D341Med (cell line): ENCODE data around the gene PLEKHG3.

Experiments
- DNase-seq: peaks from one replicate; pipeline ENCODE4 v3.0.0; 2012; ENCODE audit warnings: low spot score

The PLEKHG3 gene

GRCh38 chr14:64765740-64766302, 61.6 kb downstream of the PLEKHG3 start:
- DNase-seq: no peak

GRCh38 chr14:64766430-64767151, 62.4 kb downstream of the PLEKHG3 start:
- no peak for DNase-seq

GRCh38 chr14:64767215-64767964, 63.2 kb downstream of the PLEKHG3 start:
- DNase-seq: no peak

GRCh38 chr14:64768401-64769095, 64.3 kb downstream of the PLEKHG3 start:
- DNase-seq: no peak

- no peak for DNase-seq
Observed at GRCh38 chr14:64769096-64770020, 65.1 kb downstream of the PLEKHG3 start.

- DNase-seq: no peak
Observed at GRCh38 chr14:64770751-64771150, 66.5 kb downstream of the PLEKHG3 start.

GRCh38 chr14:64771161-64771560, 66.9 kb downstream of the PLEKHG3 start:
- no peak for DNase-seq

- no peak for DNase-seq
Observed at GRCh38 chr14:64772397-64772950, 68.2 kb downstream of the PLEKHG3 start.

GRCh38 chr14:64773046-64773445, 68.8 kb downstream of the PLEKHG3 start:
- no peak for DNase-seq

GRCh38 chr14:64773577-64773976, 69.4 kb downstream of the PLEKHG3 start:
- no peak for DNase-seq

GRCh38 chr14:64774272-64774671, 70.0 kb downstream of the PLEKHG3 start:
- no peak for DNase-seq

GRCh38 chr14:64775081-64775777, 71.0 kb downstream of the PLEKHG3 start:
- no peak for DNase-seq

- no peak for DNase-seq
Observed at GRCh38 chr14:64777461-64777860, 73.2 kb downstream of the PLEKHG3 start.

GRCh38 chr14:64778104-64778754, 74.0 kb downstream of the PLEKHG3 start:
- no peak for DNase-seq

- DNase-seq: no peak
Observed at GRCh38 chr14:64779472-64779871, 75.2 kb downstream of the PLEKHG3 start.

GRCh38 chr14:64782196-64782595, 78.0 kb downstream of the PLEKHG3 start:
- DNase-seq: no peak

GRCh38 chr14:64784006-64784405, 79.8 kb downstream of the PLEKHG3 start:
- no peak for DNase-seq

- DNase-seq: no peak
Observed at GRCh38 chr14:64786296-64787149, 82.3 kb downstream of the PLEKHG3 start.

GRCh38 chr14:64787619-64788018, 83.4 kb downstream of the PLEKHG3 start:
- no peak for DNase-seq
